Spleen (tissue), 7 donors: ENCODE measurements around the gene MZT2B.
"Not testable (repeated sequence)": the region's sequence is repeated elsewhere in the genome, so short reads cannot be mapped to it uniquely, and the experiment has no call there.

Source experiments
- CTCF ChIP-seq, 11 experiments: fragments of 200-600 bp in 7 of 11; fragments of 450-650 bp in 4 of 11; sonication (generic) in 4 of 11; IDR thresholded peaks in 8 of 11; conservative IDR thresholded peaks in 3 of 11; 1 replicate in 7 of 11; 2 replicates in 4 of 11; pipeline versions ENCODE4 v1.4.0 to v1.8.0; 2016 to 2021; ENCODE audit warnings: antibody characterized with exemption in 11 of 11, inconsistent platforms in 4 of 11, mild to moderate bottlenecking in 1 of 11
- POLR2A ChIP-seq, 3 donors: fragments of 450-650 bp; IDR thresholded peaks; one replicate each; pipeline ENCODE4 v1.5.1; 2017; ENCODE audit warnings: antibody characterized with exemption in 3 of 3, mild to moderate bottlenecking in 1 of 3
- POLR2AphosphoS5 ChIP-seq, 3 donors: sonication (generic); formaldehyde crosslinking; IDR thresholded peaks; one replicate each; pipeline ENCODE4 v1.5.1; 2017; ENCODE audit warnings: antibody characterized with exemption in 3 of 3
- donor health status: DM: no; HTN: no; CAD: no; lungs with moderate emphysema.
- donor health status: DM: no; HTN: no; CAD: no.
- donor health status: DM: no; HTN: no; CAD: no.

- not testable (repeated sequence) for TF ChIP-seq CTCF (IDR thresholded peaks at IDR 0.05 in 8 of 11, conservative IDR thresholded peaks at IDR 0.05 in 3 of 11); POLR2A (IDR thresholded peaks at IDR 0.05); POLR2AphosphoS5 (IDR thresholded peaks at IDR 0.05)
These were observed 28.2 kb upstream of the MZT2B start for GRCh38 chr2:130153721-130154422.
